Skeletal muscle tissue (tissue), 4 donors: ENCODE results near the gene CAMKMT. TPM values are rescaled to one million over a fixed set of nuclear protein-coding genes. Genes with fewer than 3 reads are reported as not detected.

Experiments
- H3K27ac ChIP-seq: one replicate; pipeline ENCODE4 v1.7.0; 2013; ENCODE audit warnings: mild to moderate bottlenecking, low read depth, low read length, inconsistent platforms
- H3K27me3 ChIP-seq, 3 donors: one replicate each; pipeline ENCODE4 v1.7.0; 2013; ENCODE audit warnings: low read length in 3 of 3; ENCODE audit not compliant: control insufficient read depth in 3 of 3, insufficient read depth in 3 of 3
- H3K36me3 ChIP-seq, 3 donors: one replicate each; pipeline ENCODE4 v1.7.0; 2013; ENCODE audit warnings: low read length in 3 of 3; ENCODE audit not compliant: control insufficient read depth in 3 of 3, insufficient read depth in 3 of 3
- H3K4me1 ChIP-seq, 3 donors: one replicate each; pipeline ENCODE4 v1.7.0; 2013; ENCODE audit warnings: low read length in 3 of 3, mild to moderate bottlenecking in 3 of 3; ENCODE audit not compliant: control insufficient read depth in 3 of 3, insufficient read depth in 3 of 3
- H3K4me3 ChIP-seq, 3 donors: one replicate each; pipeline ENCODE4 v1.7.0; 2013; ENCODE audit warnings: low read length in 3 of 3
- H3K9ac ChIP-seq, 3 donors: one replicate each; pipeline ENCODE4 v1.7.0; 2013; ENCODE audit warnings: low read length in 3 of 3, mild to moderate bottlenecking in 3 of 3, moderate library complexity in 2 of 3, low read depth in 1 of 3
- H3K9me3 ChIP-seq, 3 donors: one replicate each; pipeline ENCODE4 v1.7.0; 2013; ENCODE audit warnings: low read length in 3 of 3; ENCODE audit not compliant: control insufficient read depth in 3 of 3
- total RNA-seq: library from RNA; depleted of rRNA; stranded (reverse); fragments of >200 nt; gene quantifications from one replicate; pipeline ENCODE4 v1.2.3, GENCODE V29; 2014
- donor health status: Osteomylitis.

Gene CAMKMT
- total RNA-seq, 1 donor from 2014 or later: 5.2 TPM

DNA sequence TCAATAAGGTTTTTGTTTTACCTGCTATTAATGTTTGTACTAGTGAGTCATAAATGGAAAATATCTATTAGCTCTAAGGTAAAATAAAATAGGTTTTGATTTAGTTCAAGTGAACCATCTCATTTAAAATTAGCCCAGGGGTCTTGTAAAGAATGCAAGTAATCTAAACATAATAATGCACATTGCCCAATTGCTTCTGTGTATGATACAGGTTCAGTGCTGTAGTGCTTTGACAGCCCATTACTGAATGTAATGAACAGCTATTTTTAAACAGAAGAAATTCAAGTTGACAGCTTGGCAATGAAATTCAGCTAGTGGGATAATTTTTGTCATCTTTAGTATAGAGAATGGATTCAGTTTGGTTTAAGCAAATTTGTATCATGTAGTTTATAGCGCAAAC is 91.5 kb downstream of the CAMKMT start:
- H3K4me1 ChIP-seq: peaks cover 0 to 2% (median 0%) of the 10 kb centered on the region in 3 donors
- H3K27me3 ChIP-seq: no peaks in the 10 kb centered on the region
- no peaks in the 10 kb centered on the region for H3K9me3 ChIP-seq
- no peak overlapping the region for H3K27ac ChIP-seq
- H3K36me3 ChIP-seq: no peaks in the 10 kb centered on the region
- H3K9ac ChIP-seq: no peak overlapping the region
- no peak overlapping the region for H3K4me3 ChIP-seq

DNA sequence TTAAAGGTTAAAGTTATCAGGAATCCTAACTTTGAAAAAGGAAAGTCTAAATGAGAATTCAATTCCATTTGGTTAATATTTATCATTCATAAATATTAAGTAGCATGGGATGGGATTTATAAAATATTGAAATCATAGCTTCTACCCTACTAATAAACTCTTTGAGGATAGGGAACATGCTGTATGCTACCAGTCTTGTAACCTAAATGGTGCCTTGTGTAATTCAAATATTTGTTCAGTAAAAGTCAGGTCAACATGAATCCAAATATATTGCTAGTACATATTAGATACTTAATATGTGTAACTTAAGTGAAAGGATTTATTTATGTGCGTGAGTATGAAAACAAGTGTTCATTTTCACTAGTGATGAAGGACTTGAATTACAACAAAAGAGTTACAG is 94.1 kb downstream of the CAMKMT start:
- Histone ChIP-seq H3K9me3 (no peaks in the 10 kb centered on the region), H3K9ac (no peak overlapping the region), H3K4me1 (peaks cover 0 to 2% (median 0%) of the 10 kb centered on the region in 3 donors), H3K27me3 (no peaks in the 10 kb centered on the region), H3K4me3 (no peak overlapping the region), H3K36me3 (no peaks in the 10 kb centered on the region), H3K27ac (no peak overlapping the region)

GRCh38 chr2:44456946-44457345 is 95.2 kb downstream of the CAMKMT start:
- Histone ChIP-seq H3K27ac (no peak overlapping the region), H3K27me3 (no peaks in the 10 kb centered on the region), H3K9me3 (no peaks in the 10 kb centered on the region), H3K4me3 (no peak overlapping the region), H3K4me1 (peaks cover 0 to 2% (median 0%) of the 10 kb centered on the region in 3 donors), H3K36me3 (no peaks in the 10 kb centered on the region), H3K9ac (no peak overlapping the region)

- H3K27me3 ChIP-seq: no peaks in the 10 kb centered on the region
- no peak overlapping the region for H3K9ac ChIP-seq
- peaks cover 0 to 5% (median 0%) of the 10 kb centered on the region in 3 donors for H3K9me3 ChIP-seq
- no peak overlapping the region for H3K4me3 ChIP-seq
- peaks cover 0 to 2% (median 0%) of the 10 kb centered on the region in 3 donors for H3K4me1 ChIP-seq
- no peaks in the 10 kb centered on the region for H3K36me3 ChIP-seq
- H3K27ac ChIP-seq: no peak overlapping the region
Observed at GRCh38 chr2:44459739-44460138, 98.0 kb downstream of the CAMKMT start.

GRCh38 chr2:44462934-44463849 is 101.4 kb downstream of the CAMKMT start:
- no peaks in the 10 kb centered on the region for H3K27me3 ChIP-seq
- H3K4me1 ChIP-seq: no peaks in the 10 kb centered on the region
- no peak overlapping the region for H3K9ac ChIP-seq
- H3K4me3 ChIP-seq: no peak overlapping the region
- H3K36me3 ChIP-seq: no peaks in the 10 kb centered on the region
- H3K9me3 ChIP-seq: peaks cover 0 to 5% (median 0%) of the 10 kb centered on the region in 3 donors
- no peak overlapping the region for H3K27ac ChIP-seq

DNA sequence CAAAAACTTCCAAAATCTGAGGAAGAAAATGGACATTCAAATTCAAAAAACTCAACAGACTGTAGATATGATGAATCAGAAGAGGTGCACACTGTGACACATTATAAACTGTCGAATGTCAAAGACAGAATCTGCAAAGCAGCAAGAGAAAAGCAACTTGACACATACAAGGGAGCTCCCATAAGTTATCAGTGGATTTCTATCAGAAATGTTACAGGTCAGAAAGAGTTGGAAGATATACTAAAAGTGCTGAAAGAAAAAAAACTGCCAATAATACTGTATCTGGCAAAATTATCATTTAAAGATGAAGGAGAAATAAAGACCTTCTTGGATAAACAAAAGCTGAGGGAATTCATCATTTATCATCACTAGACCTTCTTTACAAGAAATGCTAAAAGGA is 102.7 kb downstream of the CAMKMT start:
- Histone ChIP-seq H3K9ac (no peak overlapping the region), H3K4me3 (no peak overlapping the region), H3K36me3 (no peaks in the 10 kb centered on the region), H3K27me3 (no peaks in the 10 kb centered on the region), H3K27ac (no peak overlapping the region), H3K9me3 (peaks cover 0 to 5% (median 0%) of the 10 kb centered on the region in 3 donors), H3K4me1 (no peaks in the 10 kb centered on the region)

- H3K9me3 ChIP-seq: no peaks in the 10 kb centered on the region
- no peaks in the 10 kb centered on the region for H3K4me1 ChIP-seq
- no peak overlapping the region for H3K9ac ChIP-seq
- H3K36me3 ChIP-seq: no peaks in the 10 kb centered on the region
- H3K27me3 ChIP-seq: no peaks in the 10 kb centered on the region
- no peak overlapping the region for H3K4me3 ChIP-seq
- no peak overlapping the region for H3K27ac ChIP-seq
Observed at GRCh38 chr2:44470151-44470550, 108.4 kb downstream of the CAMKMT start.

DNA sequence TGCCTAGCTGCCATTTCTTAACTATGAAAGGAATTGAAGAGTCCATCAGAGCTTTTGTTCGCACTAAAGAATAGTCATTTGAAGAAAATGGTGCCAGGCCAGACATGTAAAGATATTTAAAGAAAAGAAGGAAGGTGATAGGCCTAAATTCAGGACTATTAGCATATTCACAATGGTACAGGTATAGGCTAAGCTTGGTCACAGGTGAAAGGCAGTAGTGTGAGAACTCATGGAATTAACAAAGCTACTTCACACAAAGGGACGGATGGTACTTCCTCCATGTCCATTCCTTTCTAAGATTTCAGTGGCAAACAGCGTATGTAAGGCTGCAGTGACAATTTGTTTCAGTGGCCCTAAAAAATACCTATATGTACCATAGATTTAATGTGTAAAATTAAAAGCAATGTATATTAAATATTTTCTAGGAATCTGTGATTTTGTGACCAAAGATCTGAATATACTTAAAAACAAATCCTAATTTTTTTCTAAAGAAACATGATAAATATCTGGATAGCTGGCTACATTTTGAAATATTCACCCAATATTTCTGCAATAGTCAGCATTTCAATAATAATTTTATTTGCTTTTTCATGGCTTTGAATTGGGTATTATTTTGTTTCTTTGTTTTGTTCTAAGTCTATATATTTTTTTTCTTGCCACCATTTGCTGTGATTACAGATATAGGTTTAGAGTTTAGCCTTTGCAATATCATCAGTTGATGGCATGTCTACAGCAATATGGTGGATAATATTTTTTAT is 116.1 kb downstream of the CAMKMT start:
- Histone ChIP-seq H3K4me3 (no peak overlapping the region), H3K9me3 (no peaks in the 10 kb centered on the region), H3K27me3 (no peaks in the 10 kb centered on the region), H3K9ac (no peak overlapping the region), H3K4me1 (no peaks in the 10 kb centered on the region), H3K36me3 (no peaks in the 10 kb centered on the region), H3K27ac (no peak overlapping the region)

DNA sequence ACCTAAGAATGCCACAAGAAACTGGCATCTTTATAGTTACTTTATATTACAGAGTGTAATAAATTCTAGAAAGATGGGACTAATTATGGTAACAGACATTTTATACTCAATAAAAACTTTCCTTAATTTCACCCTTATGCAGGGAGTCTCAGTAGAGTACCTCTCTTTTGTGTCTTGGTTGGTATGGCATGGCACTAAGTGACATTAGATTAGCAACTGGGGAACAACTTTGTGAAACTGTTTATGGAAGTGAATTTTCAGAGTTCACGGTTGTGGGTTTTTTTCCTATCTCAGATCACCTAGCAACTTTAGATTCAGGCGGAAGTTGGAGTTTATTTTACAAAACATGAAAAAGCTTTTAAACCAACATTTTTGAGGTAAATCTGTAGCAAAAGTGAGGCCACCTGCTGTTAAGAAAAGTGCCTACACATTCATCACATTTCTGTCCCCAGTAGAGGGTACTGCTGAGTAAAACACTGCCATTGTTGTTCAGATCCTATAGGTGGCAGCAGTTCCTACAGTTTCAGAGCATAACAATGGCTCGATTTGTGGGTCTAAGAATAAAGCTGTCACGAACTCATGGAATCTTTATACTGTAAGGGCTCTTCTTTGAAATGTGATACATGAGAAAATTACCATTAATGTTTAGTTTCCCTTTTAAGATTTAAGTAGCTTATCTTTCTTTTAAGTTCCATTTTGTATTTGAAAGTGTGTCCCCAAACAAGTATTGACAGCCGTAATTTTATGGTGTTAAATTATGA is 117.6 kb downstream of the CAMKMT start:
- no peaks in the 10 kb centered on the region for H3K27me3 ChIP-seq
- H3K36me3 ChIP-seq: no peaks in the 10 kb centered on the region
- no peaks in the 10 kb centered on the region for H3K9me3 ChIP-seq
- H3K4me3 ChIP-seq: no peak overlapping the region
- H3K4me1 ChIP-seq: no peaks in the 10 kb centered on the region
- no peak overlapping the region for H3K9ac ChIP-seq
- H3K27ac ChIP-seq: no peak overlapping the region
